UCSD-AML1 (cell line): ENCODE results near the gene ADGRG1.
A peak's percentile ranks its signal among the peaks of the same experiment; 100 is the strongest.
"Not testable (repeated sequence)": the region's sequence is repeated elsewhere in the genome, so short reads cannot be mapped to it uniquely, and the experiment has no call there.

Experiments used
- DNase-seq: peaks from one replicate; lab custom pipeline; 2025; ENCODE audit not compliant: unreplicated experiment; lab: John Stamatoyannopoulos, UW

Gene ADGRG1

DNA sequence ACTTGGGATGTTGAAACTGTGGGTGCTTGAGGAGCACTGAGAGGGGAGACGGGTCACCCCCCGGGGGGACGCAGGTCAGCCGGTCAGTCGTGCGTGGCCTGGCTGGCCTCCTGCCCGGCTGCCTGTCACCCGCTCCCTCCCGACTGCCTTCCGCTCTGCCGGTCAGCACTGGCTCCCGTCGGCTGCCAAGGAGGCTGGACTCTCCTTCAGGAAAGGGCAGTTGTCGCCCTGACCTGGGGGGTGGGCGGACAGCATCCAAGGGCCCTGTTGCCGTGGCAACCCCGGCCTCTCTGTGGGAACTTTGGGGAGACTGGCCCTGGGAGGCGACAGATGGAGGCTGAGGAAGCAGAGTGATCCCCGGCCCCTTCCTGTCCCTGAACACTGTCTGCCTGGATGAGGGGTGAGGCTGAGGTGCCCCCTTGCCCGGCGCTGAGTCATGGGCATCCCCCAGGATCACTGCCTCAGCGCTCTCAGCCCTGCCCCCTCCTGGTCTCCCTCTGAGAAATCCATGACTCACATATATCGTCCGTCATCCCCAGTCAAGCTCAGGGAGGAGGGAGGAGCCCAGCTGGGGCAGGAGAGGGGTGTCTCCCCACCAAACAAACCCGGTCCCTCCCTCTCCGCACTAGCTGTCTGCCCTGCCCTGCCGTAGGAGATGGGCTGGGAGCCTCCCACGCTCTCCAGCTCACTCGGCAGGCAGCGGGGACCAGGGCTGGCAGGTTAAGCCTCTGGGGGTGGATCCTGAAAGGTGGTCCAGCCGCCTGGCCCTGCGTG lies at the start of gene ADGRG1:
Gene ADGRG1, plus strand, starts transcription at position 623 of the 774 bp plus-strand sequence. CDS start 21,658 bp downstream, outside the sequence.
- peak; percentile 85 for DNase-seq

DNA sequence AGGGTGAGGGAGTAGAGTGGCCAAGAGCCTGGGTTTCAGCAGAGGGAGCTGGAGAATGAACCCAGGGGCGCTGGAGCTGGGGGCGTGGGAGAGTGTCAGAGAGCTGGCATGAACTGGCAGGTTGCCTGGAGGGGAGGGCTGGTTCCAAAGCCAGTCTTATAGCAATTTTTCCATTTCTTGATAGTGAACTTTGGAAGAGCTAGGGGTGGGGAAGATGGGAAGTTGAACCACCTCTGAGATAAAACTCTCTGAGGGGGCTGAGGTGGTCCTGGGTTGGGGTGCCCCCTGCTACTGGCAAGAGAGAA lies 49.1 kb upstream of the ADGRG1 start:
- no peak for DNase-seq

DNA sequence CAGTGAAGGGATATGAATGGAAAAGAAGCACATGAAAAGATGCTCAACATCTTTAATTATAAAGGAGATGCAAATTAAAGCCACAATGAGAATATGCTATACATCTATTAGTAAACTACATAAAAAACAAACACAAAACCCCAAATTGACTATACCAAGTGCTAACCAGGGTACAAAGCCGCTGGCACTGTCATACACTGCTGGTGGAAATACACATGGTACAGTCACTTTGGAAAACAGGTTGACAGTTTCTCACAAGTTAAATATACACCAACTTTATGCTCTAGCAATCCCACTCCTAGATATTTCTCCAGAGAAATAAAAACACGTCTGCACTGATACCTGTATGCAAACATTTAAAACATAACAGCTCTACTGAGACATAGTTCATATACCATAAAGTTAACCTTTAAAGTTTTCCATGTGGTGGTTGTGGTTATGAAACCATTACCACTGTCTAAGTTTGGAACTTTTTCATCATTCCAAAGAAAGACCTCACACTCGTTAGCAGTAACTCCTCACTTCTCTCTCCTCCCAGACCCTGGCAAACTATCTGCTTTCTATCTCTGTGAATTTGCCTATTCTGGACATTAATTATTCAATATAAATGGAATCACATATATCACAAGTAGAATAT lies 43.3 kb upstream of the ADGRG1 start:
- no peak for DNase-seq

DNA sequence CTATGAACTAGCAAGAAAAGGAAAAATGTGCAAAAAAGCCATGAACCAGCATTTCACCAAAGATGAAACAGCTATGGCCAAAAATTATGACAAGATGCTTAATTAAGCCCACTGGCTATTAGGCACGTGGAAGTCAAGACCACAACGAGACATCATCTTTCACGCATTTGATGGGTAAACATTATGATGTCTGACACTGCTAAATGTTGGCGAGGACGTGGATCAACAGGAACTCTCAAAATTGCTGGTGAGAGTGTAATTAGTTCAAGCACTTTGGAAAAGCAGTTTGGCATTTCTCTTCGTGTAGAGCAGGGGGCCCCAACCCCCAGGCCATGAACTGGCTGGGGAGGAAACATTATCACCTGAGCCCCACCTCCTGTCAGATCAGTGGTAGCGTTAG lies 39.6 kb upstream of the ADGRG1 start:
- DNase-seq: no peak

DNA sequence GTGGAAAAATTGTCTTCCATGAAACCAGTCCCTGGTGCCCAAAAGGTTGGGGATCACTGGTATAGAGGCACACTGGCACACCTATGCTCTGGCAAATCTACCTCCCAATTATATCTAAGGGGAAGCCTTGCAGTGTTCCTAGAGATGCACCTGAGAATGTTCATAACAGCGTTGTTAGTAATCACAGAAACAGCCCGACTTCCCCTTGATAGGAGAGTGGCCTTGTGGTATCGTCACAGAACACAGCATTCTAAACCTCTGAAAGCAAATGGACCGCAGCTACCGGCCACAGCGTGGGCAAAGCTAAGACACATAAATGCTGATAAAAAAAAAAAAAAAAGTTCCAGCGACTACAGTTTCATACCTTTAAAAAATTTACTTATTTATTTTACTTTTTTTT lies 39.1 kb upstream of the ADGRG1 start:
- no peak for DNase-seq

DNA sequence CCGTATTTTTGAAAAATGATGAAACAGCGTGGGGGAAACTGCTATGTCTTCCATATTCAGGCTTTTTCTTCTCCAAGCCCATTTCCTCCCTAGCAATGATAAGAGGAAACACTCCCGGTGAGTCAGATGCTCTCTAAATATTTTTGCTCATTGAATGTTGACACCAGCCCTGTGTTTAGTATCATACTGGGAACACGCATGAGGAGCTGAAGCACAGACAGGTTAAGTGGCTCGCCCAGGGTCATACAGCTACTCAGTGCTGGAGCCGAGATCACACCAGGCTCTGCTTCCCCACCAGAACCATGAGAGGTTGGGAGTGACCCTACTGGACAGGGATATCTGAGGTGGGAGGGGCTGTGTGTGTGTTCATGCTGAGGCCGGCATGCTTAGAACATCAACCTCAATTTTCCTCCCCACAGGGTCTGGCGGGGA lies 37.8 kb upstream of the ADGRG1 start:
- no peak for DNase-seq

DNA sequence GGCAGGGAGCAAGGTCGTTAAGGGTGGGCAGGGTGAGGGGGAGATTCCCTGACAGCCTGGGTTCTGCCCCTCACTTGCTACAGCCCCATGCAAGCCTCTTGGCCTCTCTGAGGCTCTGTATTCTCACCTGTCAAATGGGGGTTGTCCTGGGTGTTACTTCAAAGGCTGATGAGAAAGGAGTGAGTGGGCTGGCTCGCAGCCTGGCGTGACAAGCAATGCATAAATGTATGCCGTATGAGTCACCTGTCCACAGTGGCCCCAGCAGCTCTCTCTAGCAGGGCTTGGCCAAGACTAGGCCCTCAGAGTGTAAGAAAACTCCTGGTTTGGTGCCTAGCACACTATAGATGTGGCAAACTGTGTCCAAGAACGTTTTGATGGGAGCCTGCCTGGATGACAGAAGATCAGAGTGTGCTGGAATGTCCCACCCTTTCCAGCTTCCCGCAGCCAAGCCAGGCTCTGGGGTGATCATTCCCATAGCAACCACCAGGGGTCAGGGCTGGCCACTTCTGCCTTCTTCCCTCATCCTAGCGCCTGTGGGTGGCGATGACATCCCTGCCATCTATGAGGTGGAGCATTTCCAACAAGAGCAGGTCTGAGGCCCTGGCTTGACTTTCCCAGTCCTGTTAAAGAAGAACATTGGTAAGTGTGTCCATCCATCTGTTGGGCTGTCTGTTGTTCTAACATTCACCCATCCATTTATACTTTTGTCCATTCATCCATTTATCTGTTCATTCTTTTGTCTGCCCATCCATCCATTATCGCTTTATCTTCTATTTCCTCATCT lies 37.2 kb upstream of the ADGRG1 start:
- DNase-seq: peak; percentile 82

DNA sequence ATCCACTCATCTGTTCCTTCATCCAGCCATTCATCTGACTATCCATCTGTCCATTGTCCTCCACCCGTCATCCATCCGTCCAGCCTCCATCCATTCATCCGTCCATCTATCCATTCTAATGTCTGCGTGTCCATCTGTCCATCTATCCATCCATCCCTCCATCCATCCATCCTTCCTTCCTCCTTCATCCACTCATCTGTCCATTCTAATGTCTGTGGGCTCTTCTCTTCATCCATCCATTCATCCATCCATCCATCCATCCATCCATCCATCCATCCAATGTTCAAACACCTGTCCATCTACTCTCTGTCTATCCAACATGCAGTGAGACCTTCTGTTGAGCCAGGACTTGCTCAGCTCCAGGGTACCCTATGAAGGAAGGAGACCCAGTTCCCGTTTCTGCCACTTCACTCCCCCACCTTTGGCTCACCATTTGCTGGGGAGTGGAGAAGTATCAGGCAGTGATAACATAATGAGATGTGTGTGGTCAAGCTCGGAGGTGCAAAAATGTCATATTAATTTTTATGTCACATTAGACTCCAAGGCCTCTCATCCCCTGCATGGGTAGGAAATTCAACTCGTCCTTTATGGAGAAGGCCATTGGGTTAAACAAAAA lies 36.5 kb upstream of the ADGRG1 start:
- no peak for DNase-seq

DNA sequence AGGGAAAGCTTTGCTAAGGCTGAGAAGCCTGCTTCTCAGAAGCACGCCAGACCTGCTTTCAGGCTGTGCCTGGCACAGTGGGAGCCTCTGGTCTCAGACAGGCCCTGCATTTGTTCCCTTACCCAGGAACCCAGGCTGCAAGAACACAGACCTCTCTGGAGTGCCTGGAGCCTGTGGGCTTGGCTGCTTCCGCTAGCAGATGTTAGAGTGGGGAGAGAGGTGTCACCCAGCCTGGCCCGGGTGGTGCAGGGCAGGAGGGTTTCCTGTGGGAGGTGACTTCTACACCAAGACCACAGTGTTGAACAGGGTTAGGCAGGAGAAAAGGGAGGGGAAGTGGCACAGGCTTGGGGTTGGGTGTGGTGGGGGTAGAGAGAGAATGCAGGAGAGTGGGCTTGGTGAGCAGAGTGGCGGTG lies 35.8 kb upstream of the ADGRG1 start:
- peak; percentile 90 for DNase-seq

DNA sequence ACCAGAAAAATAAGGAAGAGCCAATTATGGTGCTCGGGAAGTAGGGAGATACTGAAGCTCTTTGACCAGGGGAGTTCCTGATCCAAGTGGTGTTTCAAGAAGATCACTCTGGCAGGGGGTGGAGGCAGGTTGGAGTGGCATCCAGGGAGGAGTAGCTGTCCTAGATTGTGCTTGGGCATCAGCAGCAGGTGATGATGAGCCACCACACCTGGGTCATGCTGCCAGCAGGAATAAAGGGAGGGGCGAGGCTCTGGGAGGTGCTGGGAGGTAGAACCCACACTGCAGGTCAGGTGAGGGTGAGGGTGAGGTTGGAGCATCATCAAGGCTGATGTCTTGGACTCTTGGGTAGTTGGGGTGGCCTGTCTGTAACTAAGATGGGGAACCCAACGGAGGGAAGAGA lies 35.4 kb upstream of the ADGRG1 start:
- no peak for DNase-seq

DNA sequence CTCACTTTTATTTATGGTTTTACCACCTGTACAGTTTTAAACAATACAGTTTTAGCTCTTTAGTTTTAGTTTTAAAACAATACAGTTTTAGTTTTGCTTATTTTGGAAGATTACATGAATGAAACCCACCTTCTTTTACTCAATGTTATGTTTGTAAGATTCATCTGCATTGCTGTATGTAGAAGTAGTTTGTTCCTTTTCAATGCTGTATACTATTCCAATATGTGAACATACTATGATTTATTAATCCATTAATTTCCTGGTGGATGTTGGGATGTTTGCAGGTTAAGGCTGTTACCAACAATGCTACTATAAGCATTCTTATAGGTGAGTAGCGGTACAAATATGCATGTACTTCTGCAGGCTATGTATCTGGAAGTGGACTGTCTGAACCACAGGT lies 34.4 kb upstream of the ADGRG1 start:
- DNase-seq: no peak

DNA sequence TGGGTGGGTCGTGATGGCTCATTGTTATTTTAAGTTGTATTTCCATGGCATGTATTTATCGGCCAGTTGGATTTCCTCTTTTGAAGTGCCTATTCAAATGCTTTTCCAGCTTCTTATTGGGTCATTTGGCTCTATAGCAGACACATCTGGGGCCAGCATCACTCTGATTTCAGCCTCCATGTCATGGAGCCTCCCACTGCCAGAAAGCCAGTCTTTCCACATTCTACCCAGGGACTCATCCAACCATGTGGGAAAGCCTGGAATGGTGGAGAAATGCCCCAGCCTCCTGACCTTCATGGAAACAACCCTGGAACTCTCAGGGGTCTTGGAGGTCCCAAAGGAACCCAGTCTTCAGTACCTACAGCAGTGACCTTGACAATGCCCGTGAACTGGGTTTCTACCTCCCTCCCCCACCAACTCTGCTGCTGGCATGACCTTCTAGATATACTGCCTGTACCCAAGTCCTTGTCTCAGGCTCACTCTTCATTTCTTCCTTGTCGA lies 33.8 kb upstream of the ADGRG1 start:
- no peak for DNase-seq

DNA sequence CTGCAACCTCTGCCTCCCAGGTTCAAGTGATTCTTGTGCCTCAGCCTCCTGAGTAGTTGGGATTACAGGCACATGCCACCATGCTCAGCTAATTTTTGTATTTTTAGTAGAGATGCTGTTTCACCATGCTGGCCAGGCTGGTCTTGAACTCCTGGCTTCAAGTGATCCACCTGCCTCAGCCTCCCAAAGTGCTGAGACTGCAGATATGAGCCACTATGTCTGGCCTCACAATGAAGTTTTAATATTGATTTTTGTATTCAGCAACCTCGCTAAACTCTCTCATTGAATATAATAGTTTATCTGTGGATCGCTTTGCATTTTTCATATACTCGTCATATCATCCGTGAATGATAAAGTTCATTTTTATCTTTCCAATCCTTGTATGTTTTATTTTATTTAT lies 32.2 kb upstream of the ADGRG1 start:
- DNase-seq: not testable (repeated sequence)

DNA sequence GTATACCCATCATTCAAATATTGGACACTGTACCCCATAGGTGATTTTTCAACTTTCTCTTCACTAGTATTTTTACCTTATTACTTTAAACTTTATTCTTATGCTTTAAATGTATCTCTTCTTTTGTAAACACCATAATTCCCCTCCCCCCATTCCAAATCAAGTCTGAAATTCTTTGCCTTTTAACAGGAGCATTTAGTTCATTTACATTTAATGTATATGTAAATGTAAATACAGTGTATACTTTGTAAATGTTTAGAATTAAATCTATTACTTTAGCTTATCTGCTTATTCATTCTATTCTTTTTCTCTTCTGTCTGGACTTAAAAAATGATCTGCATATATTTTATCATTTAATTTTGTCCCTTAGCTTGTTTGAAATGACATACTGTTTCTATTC lies 30.0 kb upstream of the ADGRG1 start:
- no peak for DNase-seq

DNA sequence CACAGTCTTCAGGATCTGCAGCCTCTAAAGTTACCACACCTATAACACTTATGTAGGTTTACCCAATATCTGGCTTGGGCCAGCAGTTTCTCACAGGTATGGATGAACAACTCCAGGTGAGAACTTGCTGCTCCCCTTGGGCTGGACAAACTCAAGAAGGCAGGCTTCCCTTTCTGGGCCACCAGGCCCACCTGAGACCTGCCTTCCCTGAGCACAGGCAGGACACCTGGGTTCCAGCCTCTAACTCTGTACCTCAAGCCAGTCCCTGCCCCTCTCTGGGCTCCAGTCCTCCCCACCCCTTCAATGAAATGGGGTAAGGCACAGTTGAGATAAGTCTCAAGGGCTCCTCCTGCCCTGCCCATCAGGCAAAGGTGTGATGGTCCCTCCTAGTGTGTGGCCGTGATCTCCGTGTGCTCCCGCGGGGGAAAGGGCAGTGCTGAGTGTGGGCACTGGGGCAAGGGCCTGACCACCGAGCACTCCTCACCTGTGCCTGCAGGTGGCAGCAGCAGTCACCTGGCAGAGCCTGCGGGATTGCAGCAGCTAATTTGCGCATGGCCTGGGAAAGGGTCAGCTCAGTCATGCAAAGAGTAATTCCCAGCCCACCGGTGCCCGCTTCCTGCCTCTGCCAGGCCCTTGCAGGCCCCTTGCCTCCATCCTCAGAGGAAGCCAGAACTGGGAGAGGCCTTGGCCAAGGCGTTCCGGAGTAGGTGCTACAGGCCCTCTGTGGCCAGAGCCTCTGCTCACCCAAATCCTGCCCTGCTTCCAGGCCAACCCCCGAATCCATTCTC lies 28.2 kb upstream of the ADGRG1 start:
- DNase-seq: peak; percentile 70

DNA sequence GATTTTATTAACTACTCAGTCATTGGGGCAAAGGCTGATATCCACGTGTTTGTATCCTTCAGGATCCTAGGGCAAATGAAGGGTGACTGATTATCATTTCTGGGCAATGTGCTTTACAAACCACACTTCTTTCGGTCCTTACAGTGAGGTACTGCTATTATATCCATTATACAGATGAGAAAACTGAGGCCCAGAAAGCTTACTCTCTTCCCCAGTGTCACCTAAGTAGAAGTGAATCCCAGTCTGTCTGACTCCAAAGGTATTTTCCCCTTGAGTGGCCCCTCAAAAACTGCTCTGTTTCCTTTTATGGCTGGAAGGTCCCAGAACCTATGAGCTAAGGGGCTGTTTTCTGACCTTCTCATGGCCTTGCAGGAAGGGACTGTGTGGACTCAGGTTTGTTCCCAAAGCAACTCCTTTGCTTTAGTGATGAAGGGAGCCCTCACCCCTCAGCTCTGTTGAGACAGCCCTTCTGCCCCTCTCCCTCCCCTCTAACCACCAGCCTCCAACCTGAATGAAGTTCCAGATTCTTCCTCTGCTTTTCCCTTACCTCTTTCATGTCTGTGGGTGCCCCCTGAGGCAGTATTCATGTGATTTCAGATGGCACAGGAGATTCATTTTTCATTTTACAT lies 27.4 kb upstream of the ADGRG1 start:
- DNase-seq: no peak

DNA sequence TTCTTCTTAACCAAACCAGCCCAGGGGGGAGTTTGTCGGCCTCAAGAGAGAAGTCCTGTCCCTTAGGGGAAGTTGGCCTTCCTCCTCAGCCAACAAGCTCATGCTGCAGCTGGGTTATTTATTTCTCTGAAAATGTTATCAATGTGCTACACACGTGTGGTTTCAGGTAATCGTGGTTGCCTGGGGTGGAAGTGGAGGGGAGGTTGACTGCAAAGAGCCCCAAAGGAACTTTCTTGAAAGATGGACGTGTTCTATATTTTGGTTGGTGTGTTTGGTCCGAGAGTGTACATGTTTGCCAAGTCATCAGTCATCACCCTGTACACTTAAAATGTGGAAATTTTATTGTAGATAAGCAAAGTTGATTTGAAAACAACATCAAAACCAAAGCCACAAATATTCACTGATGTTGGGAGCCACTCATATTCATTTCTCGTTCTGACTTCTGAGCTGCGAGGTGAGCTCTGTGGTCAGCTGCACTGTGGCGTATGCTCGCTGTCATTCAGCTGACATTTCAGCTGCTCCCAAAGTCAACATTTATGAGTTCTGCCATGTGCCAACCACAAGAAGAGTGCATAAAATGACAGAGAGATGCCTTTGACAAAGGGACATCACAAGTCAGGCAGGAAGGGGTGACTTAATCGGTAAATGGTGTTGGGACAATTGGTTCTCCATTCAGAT lies 26.5 kb upstream of the ADGRG1 start:
- peak; percentile 57 for DNase-seq

DNA sequence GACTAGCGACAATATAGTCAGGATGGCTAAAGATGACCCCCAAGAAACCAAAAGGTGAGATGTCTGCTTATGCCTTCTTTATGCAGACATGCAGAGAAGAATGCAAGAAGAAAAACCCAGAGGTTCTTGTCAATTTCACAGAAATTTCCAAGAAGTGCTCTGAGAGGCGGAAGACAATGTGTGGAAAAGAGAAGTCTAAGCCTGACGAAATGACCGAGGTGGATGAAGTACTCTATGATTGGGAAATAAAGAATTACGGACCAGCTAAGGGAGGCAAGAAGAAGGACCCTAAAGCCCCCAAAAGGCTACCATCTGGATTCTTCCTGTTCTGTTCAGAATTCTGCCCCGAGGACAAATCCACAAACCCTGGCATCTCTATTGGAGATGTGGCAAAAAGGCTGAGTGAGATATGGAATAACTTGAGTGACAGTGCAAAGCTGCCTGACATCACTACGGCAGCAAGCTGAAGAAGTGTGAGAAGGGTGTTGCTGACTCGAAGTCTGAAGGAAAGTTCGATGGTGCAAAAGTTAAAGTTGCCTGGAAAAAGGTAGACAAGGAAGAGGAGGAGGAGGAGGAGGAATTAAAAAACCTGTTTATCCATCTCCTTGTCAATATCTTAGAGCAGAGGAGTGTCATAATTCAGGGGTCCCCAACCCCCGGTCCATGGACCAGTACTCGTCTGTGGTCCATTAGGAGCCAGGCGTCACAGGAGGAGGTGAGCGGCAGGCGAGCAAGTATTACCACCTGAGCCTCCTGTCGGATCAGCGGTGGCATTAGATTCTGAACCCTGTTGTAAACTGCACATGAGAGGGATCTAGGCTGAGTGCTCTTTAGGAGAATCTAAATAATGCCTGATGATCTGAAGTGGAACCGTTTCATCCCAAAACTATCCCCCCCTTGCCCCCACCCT lies 25.1 kb upstream of the ADGRG1 start:
- DNase-seq: no peak

DNA sequence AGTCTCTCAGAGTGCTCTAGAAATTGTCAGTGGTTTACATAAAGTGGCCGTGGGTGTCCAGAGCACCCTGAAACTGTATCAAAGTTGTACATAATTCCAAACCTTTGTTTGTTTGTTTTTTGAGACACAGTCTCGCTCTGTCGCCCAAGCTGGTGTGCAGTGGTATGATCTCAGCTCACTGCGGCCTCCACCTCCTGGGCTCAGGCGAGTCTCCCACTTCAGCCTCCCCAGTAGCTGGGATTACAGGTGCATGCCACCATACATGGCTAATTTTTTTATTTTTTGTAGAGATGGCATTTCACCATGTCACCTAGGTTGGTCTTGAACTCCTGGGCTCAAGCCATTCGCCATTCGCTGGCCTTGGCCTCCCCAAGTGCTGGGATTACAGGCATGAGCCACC lies 24.3 kb upstream of the ADGRG1 start:
- DNase-seq: no peak
